H1 (cell line): Measurements from ENCODE around the gene PLCL1. TPM values are rescaled to one million over a fixed set of nuclear protein-coding genes. Genes with fewer than 3 reads are reported as not detected.

Source experiments
- CTCF ChIA-PET: fragments of 300-600 bp; sonication (Branson Sonifier 250); formaldehyde crosslinking; loops from one replicate; lab custom pipeline; 2021; ENCODE audit not compliant: partially characterized antibody; lab: Charles Lee
- POLR2A ChIA-PET: fragments of 300-600 bp; sonication (Branson Sonifier 250); formaldehyde crosslinking; loops from one replicate; lab custom pipeline; 2021; ENCODE audit warnings: inconsistent platforms; ENCODE audit not compliant: partially characterized antibody; lab: Charles Lee
- DNase-seq, 2 experiments: peaks; one replicate each; pipeline versions ENCODE4 v3.0.0 to v3.0.0-alpha.2; 2010 to 2022; ENCODE audit warnings: low spot score in 2 of 2, low read depth in 1 of 2, mixed read lengths in 1 of 2
- FAIRE-seq: peaks from 2 replicates; lab custom pipeline; 2011; peaks lifted over from hg19 to GRCh38; lab: Jason Lieb, UNC
- H2AFZ ChIP-seq: 2 replicates; pipeline ENCODE4 v1.8.1; 2012; ENCODE audit warnings: low read length, inconsistent platforms
- H2AK5ac ChIP-seq: 2 replicates; pipeline ENCODE4 v1.6.1; 2013; ENCODE audit warnings: low read depth, low read length
- H2BK120ac ChIP-seq: replicated peaks from 2 replicates; pipeline ENCODE3; 2013; ENCODE audit warnings: low read depth, low read length, inconsistent platforms
- H2BK12ac ChIP-seq: 2 replicates; pipeline ENCODE4 v1.6.1; 2013; ENCODE audit warnings: low read depth, low read length
- H2BK15ac ChIP-seq: 2 replicates; pipeline ENCODE4 v1.6.1; 2013; ENCODE audit warnings: low read length
- H2BK20ac ChIP-seq: 2 replicates; pipeline ENCODE4 v1.6.1; 2013; ENCODE audit warnings: low read length
- H2BK5ac ChIP-seq: 2 replicates; pipeline ENCODE4 v1.6.1; 2013; ENCODE audit warnings: low read depth, low read length
- H3K14ac ChIP-seq: 2 replicates; pipeline ENCODE4 v1.6.1; 2013; ENCODE audit warnings: inconsistent platforms; ENCODE audit not compliant: insufficient read length
- H3K18ac ChIP-seq: 2 replicates; pipeline ENCODE4 v1.6.1; 2013; ENCODE audit warnings: low read length; ENCODE audit errors: extremely low read depth
- H3K23ac ChIP-seq: 2 replicates; pipeline ENCODE4 v1.6.1; 2013; ENCODE audit warnings: inconsistent platforms; ENCODE audit not compliant: insufficient read length
- H3K23me2 ChIP-seq: 2 replicates; pipeline ENCODE4 v1.6.1; 2013; ENCODE audit warnings: low read depth, low read length
- H3K27ac ChIP-seq: 2 replicates; pipeline ENCODE4 v1.6.1; 2011; ENCODE audit warnings: low read depth, low read length, inconsistent platforms
- H3K27me3 ChIP-seq, 4 experiments: replicated peaks in 1 of 4; 1 replicate in 1 of 4; 2 replicates in 3 of 4; pipeline versions ENCODE4 v1.6.1 to v1.8.1; 2011 to 2013; ENCODE audit warnings: low read length in 3 of 4, mild to moderate bottlenecking in 3 of 4, inconsistent platforms in 2 of 4, mixed read lengths in 2 of 4, moderate library complexity in 1 of 4; ENCODE audit not compliant: control insufficient read depth in 3 of 4, insufficient read depth in 3 of 4; ENCODE audit errors: extremely low read depth in 1 of 4
- H3K36me3 ChIP-seq, 4 experiments: 2 replicates each; pipeline versions ENCODE4 v1.6.1 to v1.8.1; 2011 to 2013; ENCODE audit warnings: mild to moderate bottlenecking in 4 of 4, low read length in 3 of 4, moderate library complexity in 2 of 4, control low read depth in 1 of 4, inconsistent platforms in 1 of 4; ENCODE audit not compliant: insufficient read depth in 4 of 4, control insufficient read depth in 2 of 4
- H3K4ac ChIP-seq: replicated peaks from 2 replicates; pipeline ENCODE3; 2013; ENCODE audit warnings: low read length, low read depth, mixed read lengths, inconsistent platforms; ENCODE audit not compliant: insufficient read length
- H3K4me1 ChIP-seq, 4 experiments: replicated peaks in 1 of 4; 1 replicate in 1 of 4; 2 replicates in 3 of 4; pipeline versions ENCODE4 v1.6.1 to v1.8.1; 2011 to 2013; ENCODE audit warnings: low read length in 3 of 4, inconsistent platforms in 2 of 4, mixed read lengths in 1 of 4; ENCODE audit not compliant: insufficient read depth in 4 of 4, control insufficient read depth in 3 of 4
- H3K4me2 ChIP-seq, 2 experiments: 2 replicates each; pipeline versions ENCODE4 v1.6.1 to v1.8.1; 2011 to 2013; ENCODE audit warnings: low read depth in 2 of 2, low read length in 2 of 2, control low read depth in 1 of 2, inconsistent platforms in 1 of 2, mild to moderate bottlenecking in 1 of 2; ENCODE audit not compliant: insufficient read depth in 1 of 2
- H3K4me3 ChIP-seq, 4 experiments: fragments of 200-600, 300-600 bp in 1 of 4; sonication (generic), shearing (Covaris generic), sonication (Bioruptor Twin) in 1 of 4; 2 replicates each; pipeline versions ENCODE4 v1.5.1 to v1.8.1; 2011 to 2016; ENCODE audit warnings: low read length in 4 of 4, low read depth in 3 of 4, control low read depth in 2 of 4, inconsistent platforms in 2 of 4, mild to moderate bottlenecking in 2 of 4, mixed read lengths in 1 of 4, moderate library complexity in 1 of 4; ENCODE audit not compliant: insufficient read depth in 2 of 4; ENCODE audit errors: extremely low read depth in 1 of 4
- H3K56ac ChIP-seq: replicated peaks from 2 replicates; pipeline ENCODE3; 2013; ENCODE audit warnings: low read depth, mild to moderate bottlenecking, mixed read lengths, low read length, inconsistent platforms; ENCODE audit not compliant: insufficient read length
- H3K79me1 ChIP-seq: 2 replicates; pipeline ENCODE4 v1.6.1; 2013; ENCODE audit warnings: low read depth, low read length, control low read depth
- H3K79me2 ChIP-seq, 2 experiments: 2 replicates each; pipeline versions ENCODE4 v1.6.1 to v1.8.1; 2012 to 2013; ENCODE audit warnings: low read length in 2 of 2, mild to moderate bottlenecking in 2 of 2, inconsistent platforms in 1 of 2; ENCODE audit not compliant: insufficient read depth in 2 of 2, control insufficient read depth in 1 of 2
- H3K9ac ChIP-seq, 4 experiments: replicated peaks in 1 of 4; 1 replicate in 1 of 4; 2 replicates in 3 of 4; pipeline versions ENCODE4 v1.6.1 to v1.8.1; 2011 to 2013; ENCODE audit warnings: low read depth in 3 of 4, low read length in 3 of 4, control low read depth in 2 of 4, mild to moderate bottlenecking in 2 of 4, moderate library complexity in 2 of 4, inconsistent platforms in 1 of 4; ENCODE audit errors: extremely low read depth in 1 of 4
- H3K9me3 ChIP-seq, 2 experiments: 2 replicates each; pipeline versions ENCODE4 v1.6.1 to v1.8.1; 2012 to 2013; ENCODE audit warnings: mild to moderate bottlenecking in 2 of 2, moderate library complexity in 2 of 2, control low read depth in 1 of 2, inconsistent platforms in 1 of 2, low read depth in 1 of 2, low read length in 1 of 2, mixed read lengths in 1 of 2; ENCODE audit not compliant: insufficient read depth in 2 of 2
- H4K20me1 ChIP-seq, 2 experiments: replicated peaks in 1 of 2; 2 replicates each; pipeline versions ENCODE3 to v1.8.1; 2011 to 2013; ENCODE audit warnings: inconsistent platforms in 2 of 2, low read length in 2 of 2, mild to moderate bottlenecking in 1 of 2; ENCODE audit not compliant: insufficient read depth in 2 of 2, control insufficient read depth in 1 of 2
- H4K5ac ChIP-seq: 2 replicates; pipeline ENCODE4 v1.6.1; 2013; ENCODE audit warnings: low read length, low read depth, mixed read lengths, inconsistent platforms; ENCODE audit not compliant: insufficient read length
- H4K8ac ChIP-seq: 2 replicates; pipeline ENCODE4 v1.8.0; 2013; ENCODE audit warnings: mild to moderate bottlenecking, moderate library complexity, low read length, inconsistent platforms; ENCODE audit not compliant: insufficient read depth; ENCODE audit errors: extremely low read depth
- H4K91ac ChIP-seq: replicated peaks from 2 replicates; pipeline ENCODE3; 2013; ENCODE audit warnings: low read length, mixed read lengths, inconsistent platforms; ENCODE audit not compliant: insufficient read length
- EZH2 ChIP-seq: fragments of 200-600 bp; sonication (generic); IDR thresholded peaks from 2 replicates; pipeline ENCODE4 v1.7.1; 2012; ENCODE audit warnings: low read depth, mild to moderate bottlenecking, moderate library complexity, low read length, inconsistent platforms; ENCODE audit not compliant: severe bottlenecking
- RXRA ChIP-seq: IDR thresholded peaks from 2 replicates; pipeline ENCODE4 v1.6.1; 2011; ENCODE audit warnings: low read depth, mild to moderate bottlenecking, low read length, moderate library complexity; ENCODE audit not compliant: insufficient read depth
- SP2 ChIP-seq: IDR thresholded peaks from 2 replicates; pipeline ENCODE4 v1.6.1; 2012; ENCODE audit warnings: mild to moderate bottlenecking, low read length, inconsistent platforms
- TBP ChIP-seq: IDR thresholded peaks from 2 replicates; pipeline ENCODE4 v1.6.1; 2011; ENCODE audit warnings: low read depth, low read length, improper control_type of control experiment
- TEAD4 ChIP-seq: IDR thresholded peaks from 2 replicates; pipeline ENCODE4 v1.6.1; 2012; ENCODE audit warnings: low read depth, low read length, inconsistent platforms, mixed read lengths
- polyA plus RNA-seq, 7 experiments: library from polyadenylated mRNA; depleted of rRNA in 3 of 7; stranded (reverse) in 5 of 7; unstranded in 2 of 7; fragments of >200 nt in 5 of 7; fragments of 200-250 nt in 2 of 7; gene quantifications; 1 replicate in 5 of 7; 2 replicates in 1 of 7; 4 replicates in 1 of 7; pipeline versions ENCODE4 v1.2.1 to v1.2.3, GENCODE V29; 2011 to 2013; ENCODE audit warnings: missing spikeins in 2 of 7, mixed read lengths in 2 of 7
- total RNA-seq: library from RNA; stranded (reverse); fragmentation: NEBNext Ultra II Directional; extraction: Animal tissue kit (Norgen Biotek cat#: 25700); gene quantifications from 2 replicates; pipeline ENCODE4 v1.2.1, GENCODE V29; 2021

Gene PLCL1
- total and polyA plus RNA-seq, 2 of the 8 experiments (the other 6 are each of a cell fraction or from before 2014, with no cell fraction given): not detected

DNA sequence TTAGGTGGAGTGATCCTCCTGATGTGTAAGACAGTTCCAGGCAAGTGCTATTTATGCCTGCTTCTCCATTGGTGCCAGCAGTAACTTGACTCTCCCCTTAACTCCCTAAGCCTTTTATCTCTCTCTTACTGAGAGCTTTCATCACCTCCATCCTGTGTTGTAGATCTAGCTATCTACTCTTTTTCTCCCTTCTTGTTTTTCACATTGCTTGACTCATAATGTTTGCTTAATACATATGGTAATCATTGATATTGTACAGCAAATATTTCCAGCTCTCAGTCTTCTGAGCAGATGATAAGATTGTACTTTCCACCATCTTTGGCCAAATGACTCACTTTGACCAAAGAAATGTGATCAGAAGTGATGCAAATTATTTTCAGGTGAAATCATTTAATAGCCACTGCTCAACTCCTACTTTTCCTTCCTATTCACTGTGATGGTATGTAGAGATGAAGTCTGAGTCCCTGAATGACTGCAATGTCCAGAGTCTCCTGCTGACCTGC is 165.0 kb downstream of the PLCL1 start:
- FAIRE-seq (no peak), DNase-seq (no peak)
- H2BK15ac ChIP-seq: no peak overlapping the region
- H4K91ac ChIP-seq: no peak overlapping the region
- H3K4me3 ChIP-seq: no peak overlapping the region
- no peaks in the 10 kb centered on the region for H3K79me2 ChIP-seq
- H4K5ac ChIP-seq: no peak overlapping the region
- H2BK120ac ChIP-seq: no peak overlapping the region
- H3K9me3 ChIP-seq: no peaks in the 10 kb centered on the region
- no peak overlapping the region for H3K4me2 ChIP-seq
- ChIA-PET POLR2A (no interaction called here), CTCF (interaction anchor here (1.2 kb wide), 1 partner anchor 81 kb away, joined by 3 read pairs; no protein-coding TSS in a partner anchor)
- H3K79me1 ChIP-seq: no peaks in the 10 kb centered on the region
- H4K8ac ChIP-seq: no peak overlapping the region
- no peaks in the 10 kb centered on the region for H4K20me1 ChIP-seq
- no peaks in the 10 kb centered on the region for H3K4me1 ChIP-seq
- no peak overlapping the region for H2BK20ac ChIP-seq
- H3K23ac ChIP-seq: no peak overlapping the region
- no peaks in the 10 kb centered on the region for H3K23me2 ChIP-seq
- no peak overlapping the region for H3K14ac ChIP-seq
- H2AFZ ChIP-seq: no peak overlapping the region
- no peak overlapping the region for H2BK12ac ChIP-seq
- H3K56ac ChIP-seq: no peak overlapping the region
- H3K18ac ChIP-seq: no peak overlapping the region
- no peaks in the 10 kb centered on the region for H3K36me3 ChIP-seq
- H3K27me3 ChIP-seq: no peaks in the 10 kb centered on the region
- H3K9ac ChIP-seq: no peak overlapping the region
- no peak overlapping the region for H2AK5ac ChIP-seq
- no peak overlapping the region for H3K4ac ChIP-seq
- H2BK5ac ChIP-seq: no peak overlapping the region
- no peak overlapping the region for H3K27ac ChIP-seq
- TF ChIP-seq SP2 (no peak), EZH2 (no peak), RXRA (no peak), TBP (no peak), TEAD4 (no peak)
